Psoas muscle (tissue), 8 donors: ENCODE results near the gene ARHGAP9. TPM values are rescaled to one million over a fixed set of nuclear protein-coding genes. Genes with fewer than 3 reads are reported as not detected.

Source experiments
- ATAC-seq, 4 donors: fragments of 200-7000 bp; cut with Tn5 transposase; one replicate each; pipeline ENCODE4 v1.9.1; 2020; ENCODE audit warnings: moderate library complexity in 3 of 4, mild to moderate bottlenecking in 2 of 4
- DNase-seq, 2 donors: peaks; one replicate each; pipeline ENCODE4 v3.0.0-alpha.2; 2020
- H3K27ac ChIP-seq: fragments of 200-600 bp; one replicate; pipeline ENCODE4 v1.8.0; 2022
- H3K27me3 ChIP-seq, 3 donors: fragments of 200-600 bp in 1 of 3; one replicate each; pipeline versions ENCODE4 v1.6.1 to v1.8.0; 2013 to 2022; ENCODE audit warnings: low read length in 2 of 3, mild to moderate bottlenecking in 2 of 3, moderate library complexity in 1 of 3; ENCODE audit not compliant: insufficient read depth in 3 of 3
- H3K36me3 ChIP-seq, 2 donors: fragments of 200-600 bp in 1 of 2; one replicate each; pipeline versions ENCODE4 v1.6.1 to v1.8.0; 2013 to 2022; ENCODE audit warnings: low read depth in 1 of 2, mild to moderate bottlenecking in 1 of 2, moderate library complexity in 1 of 2; ENCODE audit not compliant: insufficient read depth in 1 of 2
- H3K4me1 ChIP-seq: fragments of 200-600 bp; one replicate; pipeline ENCODE4 v1.8.0; 2022
- H3K4me3 ChIP-seq: fragments of 200-600 bp; one replicate; pipeline ENCODE4 v1.8.0; 2022; ENCODE audit warnings: mild to moderate bottlenecking
- H3K9me3 ChIP-seq: fragments of 200-600 bp; one replicate; pipeline ENCODE4 v1.8.0; 2022
- WGBS, 3 donors: extraction: QIAGEN DNeasy Blood & Tissue Kit; methylation state at CpG; one replicate each; pipeline versions ENCODE4 v1.1.6 to v1.1.7; 2013; 5-methylcytosine and 5-hydroxymethylcytosine counted together
- intact Hi-C, 2 donors: fragments of 100-400 bp; cut with DNase I; formaldehyde crosslinking; loops; one replicate each; pipeline versions ENCODE4 v1.11.0 to v1.14.2; 2022
- polyA plus RNA-seq, 3 donors: library from polyadenylated mRNA; stranded (reverse); fragments of 200-250 nt; gene quantifications; one replicate each; pipeline ENCODE4 v1.2.3, GENCODE V29; 2013
- total RNA-seq, 4 donors: library from RNA; stranded (reverse); fragmentation: NEBNext Ultra II Directional in 2 of 4; extraction: Animal tissue kit (Norgen Biotek cat#: 25700) in 2 of 4; gene quantifications; one replicate each; pipeline versions ENCODE4 v1.2.1 to v1.2.4, GENCODE V29; 2021 to 2023
- TF ChIP-seq, protein P1 (sequence below): fragments of 200-600 bp; IDR thresholded peaks from one replicate; pipeline ENCODE4 v1.8.0; 2022; ENCODE audit warnings: antibody characterized with exemption
- donor health status: healthy with polysubstance abuse.
- donor health status: DM: no; HTN: no; CAD: no; lungs with moderate emphysema.
- donor health status: Bipolar disorder and iron deficiency.
- donor health status: healthy.
- donor health status: DM: yes; HTN: yes; CAD: no.
- donor health status: DM: no; HTN: no; CAD: no.
- donor health status: DM: no; HTN: no; CAD: no.
- donor health status: DM: yes; HTN: yes; CAD: no.

The ARHGAP9 gene
- total and polyA plus RNA-seq, 7 donors, result 0.91 to 5.4 (median 2.0) TPM

DNA sequence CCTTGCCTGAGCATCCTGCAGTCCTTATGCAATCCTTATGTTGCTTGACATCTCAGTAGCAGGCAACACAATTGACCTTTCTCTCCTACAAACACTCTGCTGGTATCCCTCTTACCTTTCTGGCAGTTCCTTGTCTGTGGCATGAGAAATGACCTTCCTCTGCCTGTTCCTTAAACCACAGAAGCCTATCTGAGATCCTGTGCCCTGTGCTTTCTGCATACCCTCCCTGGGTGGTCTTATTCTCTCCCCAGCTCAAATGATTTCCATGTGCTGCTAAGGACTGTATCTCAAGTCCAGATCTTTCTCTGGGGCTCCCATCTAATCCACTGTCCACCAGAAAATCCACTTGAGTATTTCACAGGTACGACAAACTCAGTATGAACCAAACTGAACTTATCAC is 2.0 kb upstream of the ARHGAP9 start:
- Histone ChIP-seq H3K4me3 (no peak overlapping the region), H3K27ac (no peak overlapping the region), H3K9me3 (no peaks in the 10 kb centered on the region), H3K36me3 (no peaks in the 10 kb centered on the region), H3K27me3 (peaks cover 0 to 9% (median 7%) of the 10 kb centered on the region in 3 donors), H3K4me1 (no peaks in the 10 kb centered on the region)
- intact Hi-C loops, result no loop called here
- 62 to 86% (median 68%) methylated on average over 1 of the region's 1 CpG for WGBS, 3 donors
- TF ChIP-seq, protein P1, sequence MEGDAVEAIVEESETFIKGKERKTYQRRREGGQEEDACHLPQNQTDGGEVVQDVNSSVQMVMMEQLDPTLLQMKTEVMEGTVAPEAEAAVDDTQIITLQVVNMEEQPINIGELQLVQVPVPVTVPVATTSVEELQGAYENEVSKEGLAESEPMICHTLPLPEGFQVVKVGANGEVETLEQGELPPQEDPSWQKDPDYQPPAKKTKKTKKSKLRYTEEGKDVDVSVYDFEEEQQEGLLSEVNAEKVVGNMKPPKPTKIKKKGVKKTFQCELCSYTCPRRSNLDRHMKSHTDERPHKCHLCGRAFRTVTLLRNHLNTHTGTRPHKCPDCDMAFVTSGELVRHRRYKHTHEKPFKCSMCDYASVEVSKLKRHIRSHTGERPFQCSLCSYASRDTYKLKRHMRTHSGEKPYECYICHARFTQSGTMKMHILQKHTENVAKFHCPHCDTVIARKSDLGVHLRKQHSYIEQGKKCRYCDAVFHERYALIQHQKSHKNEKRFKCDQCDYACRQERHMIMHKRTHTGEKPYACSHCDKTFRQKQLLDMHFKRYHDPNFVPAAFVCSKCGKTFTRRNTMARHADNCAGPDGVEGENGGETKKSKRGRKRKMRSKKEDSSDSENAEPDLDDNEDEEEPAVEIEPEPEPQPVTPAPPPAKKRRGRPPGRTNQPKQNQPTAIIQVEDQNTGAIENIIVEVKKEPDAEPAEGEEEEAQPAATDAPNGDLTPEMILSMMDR, result no peak
- ATAC-seq (no peak), DNase-seq (no peak)

DNA sequence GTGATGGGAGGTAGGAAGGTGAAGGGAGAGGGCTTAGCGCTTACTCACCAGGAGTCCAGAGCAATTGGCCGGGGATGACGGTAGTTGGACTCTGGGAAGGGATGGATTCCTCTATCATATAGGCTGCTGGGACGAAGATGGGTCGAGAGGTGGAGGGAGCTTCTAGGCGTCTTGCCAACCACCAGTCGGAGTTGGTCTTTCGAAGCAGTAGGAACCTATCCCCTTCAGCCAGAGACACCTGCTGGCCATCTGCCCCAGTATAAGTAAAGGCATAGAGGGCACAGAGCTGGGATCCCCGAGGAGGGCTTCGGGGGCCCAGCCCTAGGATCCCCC is 657 bp downstream of the ARHGAP9 start:
- no peaks in the 10 kb centered on the region for H3K9me3 ChIP-seq
- ATAC-seq (no peak), DNase-seq (no peak)
- 72 to 74% (median 74%) methylated on average over 10 of the region's 10 CpGs for WGBS, 3 donors
- no peaks in the 10 kb centered on the region for H3K36me3 ChIP-seq
- H3K4me1 ChIP-seq, result peaks cover 13% of the 10 kb centered on the region
- TF ChIP-seq, protein P1, result no peak
- H3K27ac ChIP-seq, result no peak overlapping the region
- intact Hi-C loops, result no loop called here
- peaks cover 0 to 35% (median 15%) of the 10 kb centered on the region in 3 donors for H3K27me3 ChIP-seq
- H3K4me3 ChIP-seq, result no peak overlapping the region

DNA sequence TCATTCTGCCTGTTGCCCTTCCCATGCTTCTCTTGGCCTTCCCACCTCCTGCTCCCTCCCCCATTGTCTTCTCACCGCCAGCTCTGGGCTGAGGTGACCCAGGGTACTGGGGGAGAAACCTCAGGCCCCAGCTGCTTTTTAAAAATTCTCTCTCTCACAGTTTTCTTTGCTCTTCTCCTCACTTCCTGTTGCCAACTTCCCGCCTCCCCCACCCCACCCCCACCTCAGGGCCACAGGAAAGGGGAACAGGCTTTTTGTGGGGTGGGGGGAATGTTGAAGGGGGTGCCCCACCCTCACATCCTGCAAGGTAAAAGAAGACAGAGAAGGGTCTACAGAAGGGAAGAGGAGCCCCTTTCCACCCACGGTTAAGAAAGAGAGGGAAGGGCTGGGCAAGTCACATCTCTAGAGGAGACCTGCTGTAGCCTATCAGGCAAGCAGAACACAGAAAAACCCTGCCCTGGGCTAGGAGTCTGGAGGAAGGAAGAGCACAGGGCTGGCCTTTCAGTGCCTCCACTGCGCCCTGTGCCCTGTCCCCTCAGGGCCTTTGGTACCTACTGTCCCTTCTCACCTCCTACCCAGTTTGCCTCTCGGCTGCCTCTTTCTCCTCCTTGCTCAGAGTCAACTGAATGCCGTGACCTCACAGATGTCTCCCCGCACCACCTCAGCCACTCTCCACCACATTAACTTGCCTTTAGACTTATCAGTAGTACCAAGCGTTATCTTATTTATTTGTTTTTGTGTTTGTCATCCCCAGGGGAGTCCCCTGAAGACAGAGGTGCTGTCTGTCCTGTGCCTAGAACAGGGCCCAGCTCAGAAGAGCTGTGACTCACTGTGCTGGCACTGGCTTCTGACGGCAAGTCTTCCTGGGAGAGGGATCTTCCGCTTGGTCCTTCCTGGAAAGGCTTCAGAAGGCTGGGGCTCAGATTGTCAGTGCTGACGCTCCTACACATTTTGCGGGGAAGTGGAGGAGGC is 1.7 kb downstream of the ARHGAP9 start:
- Histone ChIP-seq H3K36me3 (no peaks in the 10 kb centered on the region), H3K4me1 (peaks cover 13% of the 10 kb centered on the region), H3K27me3 (peaks cover 0 to 45% (median 18%) of the 10 kb centered on the region in 3 donors), H3K4me3 (peak overlapping the region; percentile 36), H3K27ac (peak overlapping the region; percentile 16), H3K9me3 (no peaks in the 10 kb centered on the region)
- ATAC-seq (no peak), DNase-seq (no peak)
- intact Hi-C loops, result no loop called here
- 65 to 76% (median 72%) methylated on average over 11 to 12 of the region's 12 CpGs for WGBS, 3 donors
- TF ChIP-seq, protein P1, result no peak

DNA sequence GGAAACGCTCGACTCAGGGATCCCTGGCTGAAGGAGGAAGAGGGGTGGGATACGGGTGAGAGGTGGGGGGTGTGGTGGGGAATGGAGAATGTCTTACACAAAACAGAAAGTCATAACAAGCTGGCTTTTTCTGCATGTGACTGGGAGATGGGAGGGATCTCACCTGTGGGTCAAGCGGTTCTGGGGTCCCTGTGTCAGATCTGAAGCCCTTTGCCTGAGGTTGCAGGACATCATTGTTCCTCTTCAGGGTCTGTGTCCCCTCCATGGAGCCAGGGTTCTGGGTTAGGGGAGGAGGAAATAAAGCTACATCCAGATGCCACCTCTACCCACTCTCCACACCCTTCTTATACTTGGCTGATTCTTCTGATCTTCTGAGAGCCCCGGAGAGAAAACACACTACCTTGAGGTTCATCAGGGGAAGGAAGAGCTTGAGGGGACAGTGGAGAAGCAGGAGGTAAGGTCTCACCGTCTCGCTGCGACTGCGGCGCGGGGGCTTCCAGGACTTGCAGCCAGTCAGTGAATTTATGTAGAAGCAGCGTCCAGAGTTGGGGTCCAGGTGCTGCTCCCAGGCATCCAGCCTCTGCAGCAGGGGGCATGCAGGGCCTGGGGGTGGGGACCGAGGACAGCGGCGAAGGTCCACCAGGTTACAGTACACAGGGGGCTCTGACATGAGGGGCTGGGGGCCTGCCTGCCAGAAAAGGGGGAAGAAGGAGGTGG is 2.5 kb downstream of the ARHGAP9 start:
- 79 to 91% (median 80%) methylated on average over 12 to 15 of the region's 15 CpGs for WGBS, 3 donors
- H3K4me1 ChIP-seq, result peaks cover 13% of the 10 kb centered on the region

More for the DNA sequence above, 2.5 kb downstream of the ARHGAP9 start:
- Histone ChIP-seq H3K27me3 (peaks cover 0 to 49% (median 18%) of the 10 kb centered on the region in 3 donors), H3K36me3 (no peaks in the 10 kb centered on the region), H3K9me3 (no peaks in the 10 kb centered on the region), H3K27ac (no peak overlapping the region), H3K4me3 (peak overlapping the region; percentile 36)
- intact Hi-C loops, result no loop called here
- ATAC-seq (no peak), DNase-seq (no peak)
- TF ChIP-seq, protein P1, result no peak
